ENCODE data around the gene DNAJB11.

DNAJB11 gene

DNA sequence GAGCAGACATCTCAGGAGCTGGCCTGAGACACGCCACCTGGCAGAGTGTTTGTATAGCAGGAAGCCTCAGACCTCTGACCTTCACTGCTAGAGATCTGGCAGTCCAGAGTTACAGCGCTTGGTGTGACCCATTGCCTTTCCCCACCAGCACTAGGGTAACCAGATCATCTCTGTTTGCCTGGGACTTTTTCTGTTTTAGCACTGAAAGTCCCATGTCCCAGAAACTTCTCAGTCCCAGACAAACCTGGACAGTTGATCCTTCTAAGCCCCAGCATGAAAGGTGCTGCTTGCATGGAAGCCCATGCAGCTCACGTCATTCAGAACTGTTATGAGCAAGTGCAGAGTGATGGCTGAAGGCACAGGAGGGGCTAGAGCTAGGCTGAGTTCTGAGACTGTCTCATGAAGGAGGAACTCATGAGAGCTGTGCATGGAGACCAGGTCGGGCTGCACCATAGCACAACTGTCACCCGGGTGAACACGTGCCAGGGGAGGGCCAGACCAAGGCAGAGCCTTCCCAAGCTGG, 24.1 kb downstream of the DNAJB11 start:
- DNase-seq = no peak

DNA sequence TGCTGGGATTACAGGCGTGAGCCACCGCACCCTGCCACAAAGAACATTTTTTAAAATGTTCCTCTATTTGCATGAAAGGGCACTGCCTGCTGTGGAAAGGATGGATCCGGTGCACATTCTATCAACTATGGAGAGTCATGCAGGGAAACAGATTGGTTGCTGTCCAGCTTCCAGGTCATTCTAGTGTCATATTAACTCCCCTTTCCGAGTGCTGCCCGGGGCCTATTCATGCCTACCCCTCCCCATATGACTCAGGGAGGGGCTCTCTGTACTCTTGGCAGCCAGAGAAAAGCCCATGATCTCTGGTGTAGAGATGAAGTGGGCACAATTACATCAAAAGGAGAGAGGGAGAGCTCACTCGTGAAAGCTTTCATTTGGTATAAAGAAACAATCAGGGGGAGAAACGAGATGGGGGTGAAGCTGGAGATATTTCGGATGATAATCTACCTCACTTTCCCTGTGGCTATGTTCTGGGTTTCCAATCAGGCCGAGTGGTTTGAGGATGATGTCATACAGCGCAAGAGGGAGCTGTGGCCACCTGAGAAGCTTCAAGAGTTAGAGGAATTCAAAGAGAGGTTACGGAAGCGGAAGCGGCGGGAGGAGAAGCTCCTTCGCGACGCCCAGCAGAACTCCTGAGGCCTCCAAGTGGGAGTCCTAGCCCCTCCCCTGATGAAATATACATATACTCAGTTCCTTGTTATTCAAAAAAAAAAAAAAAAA, 26.2 kb downstream of the DNAJB11 start:
- DNase-seq = no peak

- no peak for DNase-seq
Measured at GRCh38 chr3:186598108-186598784, 27.7 kb downstream of the DNAJB11 start.

- no peak for DNase-seq
Measured at GRCh38 chr3:186598794-186599141, 28.2 kb downstream of the DNAJB11 start.

- no peak for DNase-seq
Measured at GRCh38 chr3:186599142-186599784, 28.7 kb downstream of the DNAJB11 start.

DNA sequence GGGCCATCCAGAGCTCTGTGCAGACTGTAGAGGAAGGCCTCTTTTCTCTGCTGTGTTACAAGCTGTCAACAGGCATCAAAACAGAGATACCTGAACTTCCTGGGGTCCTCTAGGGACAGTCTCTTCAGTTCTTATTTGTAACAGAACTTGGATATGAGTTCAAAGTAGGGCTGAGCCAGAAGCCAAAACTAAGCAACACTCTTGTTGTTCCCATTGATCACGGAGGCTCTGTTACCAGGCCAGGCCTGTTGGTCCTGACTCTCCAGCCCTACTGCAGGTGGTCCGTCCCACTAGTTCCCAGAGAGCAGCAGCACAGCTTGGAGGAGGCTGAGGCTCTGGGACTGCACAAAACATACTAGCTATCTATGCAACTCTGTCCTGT, 29.3 kb downstream of the DNAJB11 start:
- DNase-seq = no peak

DNA sequence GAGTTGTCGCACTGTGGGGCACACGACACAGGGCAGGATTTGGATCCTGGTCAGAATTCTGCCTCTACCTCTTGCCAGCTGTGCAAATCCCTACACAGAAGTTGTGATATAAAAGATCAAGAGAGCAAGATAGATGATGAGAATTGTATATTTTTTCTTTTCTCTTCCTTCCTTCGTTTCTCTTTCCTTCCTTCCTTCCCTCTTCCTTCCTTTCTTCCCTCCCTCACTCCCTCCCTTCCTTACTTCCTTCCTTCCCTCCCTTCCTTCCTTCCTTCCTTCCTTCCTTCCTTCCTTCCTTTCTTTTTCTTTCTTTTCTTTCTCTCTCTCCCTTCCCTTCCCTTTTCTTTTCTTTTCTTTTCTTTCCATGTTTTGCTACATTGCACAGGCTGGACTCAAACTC, 30.4 kb downstream of the DNAJB11 start:
- DNase-seq = no peak

DNA sequence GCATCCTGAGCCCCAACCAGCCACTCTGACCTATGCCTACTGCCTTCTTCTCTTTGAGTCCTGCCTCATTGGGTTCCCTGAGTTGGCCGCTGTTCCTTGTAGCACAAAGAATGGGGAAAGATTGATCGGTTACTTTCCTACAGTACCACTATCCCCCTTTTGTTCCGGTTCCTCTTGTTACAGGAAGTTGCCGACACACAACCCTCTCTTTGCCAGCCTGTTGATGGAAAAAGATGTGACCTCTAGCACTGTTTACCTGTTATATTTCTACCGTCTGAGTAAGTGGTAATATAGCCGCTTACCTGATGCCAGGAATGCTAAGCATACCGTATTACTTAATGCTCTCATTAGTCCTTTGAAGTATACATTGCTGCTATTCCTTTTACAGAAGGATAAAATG, 32.6 kb downstream of the DNAJB11 start:
- DNase-seq = no peak

DNA sequence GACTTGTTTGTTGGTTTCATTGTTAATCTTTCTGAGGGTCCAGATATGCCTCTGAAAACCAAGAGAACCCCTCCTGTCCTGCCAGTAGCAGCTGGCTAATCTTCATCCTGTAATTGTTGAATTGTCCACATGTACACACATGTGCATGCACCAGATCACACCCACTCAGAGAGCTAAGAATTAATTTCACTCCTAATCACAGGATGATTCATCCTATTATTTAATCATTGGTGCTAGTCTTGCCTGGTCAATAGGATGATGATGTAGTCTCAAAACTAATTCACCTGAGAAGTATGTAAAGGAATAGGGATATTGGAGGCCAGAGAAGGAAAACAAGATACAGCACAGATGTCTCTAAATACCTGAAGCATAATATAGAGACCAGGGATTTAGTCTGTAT, 34.6 kb downstream of the DNAJB11 start:
- no peak for DNase-seq

DNA sequence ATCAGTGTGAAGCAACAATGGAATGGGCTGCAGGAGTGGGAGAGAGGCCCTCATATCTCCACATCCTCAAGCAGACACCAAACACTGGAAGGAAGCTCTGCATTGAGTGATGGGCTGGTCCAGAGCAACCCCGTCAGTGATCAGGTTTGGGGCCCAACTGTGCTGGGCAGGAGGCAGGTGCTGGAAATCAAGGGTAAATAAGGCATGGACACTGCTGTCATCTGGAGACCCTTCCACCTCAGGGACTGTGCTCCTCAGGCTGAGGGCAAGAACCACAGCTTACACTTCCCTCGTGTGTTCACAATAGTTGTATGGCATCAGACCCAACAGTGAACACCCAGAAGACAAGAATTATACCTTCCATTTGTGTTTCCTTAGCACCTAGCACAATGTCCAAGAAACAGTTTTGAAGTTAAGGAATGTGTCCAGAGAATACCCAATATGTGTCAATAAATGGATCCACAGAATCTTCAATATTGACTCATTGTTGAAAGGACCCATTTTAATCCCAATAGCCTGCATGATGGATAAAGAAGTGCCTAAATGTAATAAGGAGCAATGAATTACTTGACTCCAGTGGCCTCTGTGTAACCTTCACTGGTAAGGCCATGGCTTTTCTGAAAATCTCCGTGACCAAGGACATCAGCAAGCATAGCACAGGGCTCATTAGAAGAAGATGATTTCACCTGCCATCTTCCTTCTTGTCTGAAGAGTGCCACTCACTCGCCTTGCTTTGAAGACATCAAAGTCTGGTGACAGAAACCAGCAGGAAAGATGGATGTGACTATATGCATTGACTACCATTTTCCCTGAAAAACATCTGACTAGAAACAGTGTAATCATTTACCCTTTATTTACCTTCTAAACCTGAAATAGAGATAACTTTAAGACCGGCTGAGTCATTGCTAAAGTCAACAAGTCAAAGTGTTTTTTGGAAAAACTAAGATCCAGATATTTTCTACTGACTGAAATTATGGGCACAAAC, 35.3 kb downstream of the DNAJB11 start:
- no peak for DNase-seq

- no peak for DNase-seq
Measured at GRCh38 chr3:186608624-186609215, 38.2 kb downstream of the DNAJB11 start.

DNA sequence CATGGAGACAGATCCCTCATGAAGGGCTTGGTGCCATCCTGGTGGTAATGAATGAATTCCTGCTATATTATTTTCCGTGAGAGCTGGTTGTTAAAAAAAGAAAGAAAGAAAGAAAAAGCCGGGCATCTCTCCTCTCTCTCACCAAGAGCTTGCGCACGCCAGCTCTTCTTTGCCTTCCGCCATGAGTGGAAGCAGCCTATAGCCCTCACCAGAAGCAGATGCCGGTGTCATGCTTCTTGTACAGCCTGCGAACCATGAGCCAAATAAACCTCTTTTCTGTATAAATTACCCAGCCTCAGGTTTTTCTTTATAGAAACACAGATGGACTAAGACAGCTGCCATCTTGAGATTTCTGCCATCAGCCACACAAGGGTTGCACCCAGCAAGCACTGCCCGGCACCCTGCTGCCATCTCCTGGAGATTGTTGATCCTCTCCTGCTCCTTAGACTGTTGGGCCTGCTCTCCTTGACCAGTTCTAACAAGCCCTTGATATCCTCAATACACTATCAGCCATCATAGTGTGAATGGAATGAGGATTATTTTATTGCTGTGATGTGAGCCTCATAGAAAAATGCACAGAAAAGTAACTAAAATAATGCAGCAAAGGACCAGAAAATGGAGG, 38.8 kb downstream of the DNAJB11 start:
- no peak for DNase-seq

DNA sequence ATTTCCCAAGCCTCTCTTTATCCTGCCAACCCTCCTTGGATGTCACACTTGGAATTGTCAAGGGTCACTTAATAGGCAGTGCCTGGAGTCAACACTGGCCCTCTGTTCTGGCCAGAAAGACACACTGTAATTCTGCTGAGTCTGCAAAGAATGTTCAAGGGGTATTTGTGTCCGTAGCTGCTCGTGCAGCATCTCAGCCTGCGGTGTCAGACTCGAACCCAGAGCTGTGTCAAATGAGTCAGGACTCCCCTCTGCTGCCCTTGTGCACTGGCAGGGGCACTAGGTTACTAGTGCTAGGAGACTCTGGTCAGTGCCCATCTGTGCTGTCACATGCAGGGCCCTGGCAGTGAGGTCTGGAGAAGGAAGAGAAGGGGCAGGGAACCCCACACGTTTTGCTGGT, 41.5 kb downstream of the DNAJB11 start:
- no peak for DNase-seq

DNA sequence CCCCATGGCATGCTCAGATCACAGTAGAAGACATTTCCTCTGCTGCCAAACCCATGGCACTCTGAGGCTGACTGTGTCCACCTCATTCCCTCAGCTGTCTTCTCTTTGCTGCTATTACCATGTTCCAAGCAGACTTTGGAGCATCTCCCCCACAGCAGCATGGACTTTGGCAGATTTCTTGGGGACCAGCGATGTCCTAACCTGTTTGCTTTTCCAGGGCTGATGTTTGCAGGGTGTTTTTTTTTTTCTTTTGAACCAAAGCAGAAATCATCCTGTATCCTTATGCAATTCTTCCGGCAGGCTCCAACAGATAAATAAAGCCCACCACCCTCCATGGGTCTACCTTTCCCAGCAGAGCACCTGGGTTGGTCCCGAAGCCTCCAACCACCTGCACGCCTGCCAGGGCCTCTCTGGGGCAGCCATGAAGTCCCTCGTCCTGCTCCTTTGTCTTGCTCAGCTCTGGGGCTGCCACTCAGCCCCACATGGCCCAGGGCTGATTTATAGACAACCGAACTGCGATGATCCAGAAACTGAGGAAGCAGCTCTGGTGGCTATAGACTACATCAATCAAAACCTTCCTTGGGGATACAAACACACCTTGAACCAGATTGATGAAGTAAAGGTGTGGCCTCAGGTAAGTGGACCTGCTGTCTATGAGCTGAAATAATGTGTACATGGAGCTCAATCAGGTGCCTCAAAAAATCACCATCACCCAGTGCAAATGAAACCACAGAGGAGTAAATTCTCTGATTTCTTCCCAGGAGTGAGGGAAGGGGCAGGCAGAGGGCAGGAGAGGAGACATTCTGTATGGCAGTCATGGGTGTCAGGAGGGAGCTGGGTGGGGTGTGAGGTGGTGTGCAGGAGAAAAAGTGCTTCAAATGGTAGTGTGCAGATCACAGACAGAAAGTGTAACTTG, 42.5 kb downstream of the DNAJB11 start, which contains the start of gene AHSG:
Gene AHSG, plus strand, starts transcription at position 340 of the 916 bp plus-strand sequence. Its CDS starts 82 bp downstream, at position 422.
- no peak for DNase-seq

GRCh38 chr3:186613637-186614265, 43.2 kb downstream of the DNAJB11 start:
- DNase-seq = no peak

DNA sequence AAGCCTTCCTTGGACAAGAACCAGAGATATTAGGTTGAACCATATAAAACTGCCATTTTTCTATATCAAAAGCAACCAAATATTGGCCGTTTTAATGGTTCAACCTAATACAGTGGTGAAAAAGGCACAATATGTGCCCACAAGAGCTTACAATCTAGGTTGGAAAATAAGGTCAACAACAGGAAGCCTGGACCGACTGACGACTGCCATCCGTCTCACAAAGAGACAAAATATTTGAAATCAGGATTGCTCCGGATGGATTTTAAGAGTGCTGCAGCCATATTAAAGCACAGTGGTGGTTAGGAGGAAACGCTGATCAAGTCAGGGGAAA, 43.7 kb downstream of the DNAJB11 start:
- DNase-seq = no peak

- DNase-seq = peak in 55 of 58 donors; percentile 1 to 87 (median 54)
Measured at GRCh38 chr3:186614597-186615483, 44.3 kb downstream of the DNAJB11 start.

- no peak for DNase-seq
Measured at GRCh38 chr3:186616299-186616617, 45.7 kb downstream of the DNAJB11 start.
